GM23248 (cell line): ENCODE data around the gene GBGT1. TPM values are rescaled to one million over a fixed set of nuclear protein-coding genes. Genes with fewer than 3 reads are reported as not detected.

Experiments used
- DNase-seq: peaks from one replicate; pipeline ENCODE4 v3.0.0-alpha.2; 2015
- H2AFZ ChIP-seq: fragments of 200-600 bp; sonication (generic); 2 replicates; pipeline ENCODE4 v1.6.1; 2016; ENCODE audit warnings: antibody characterized with exemption
- H3F3A ChIP-seq: fragments of 200-600 bp; sonication (generic); 2 replicates; pipeline ENCODE4 v1.6.1; 2016; ENCODE audit warnings: mild to moderate bottlenecking, antibody characterized with exemption, mixed run types; ENCODE audit not compliant: insufficient read depth
- H3K27ac ChIP-seq: fragments of 200-600 bp; sonication (generic); 2 replicates; pipeline ENCODE4 v1.5.1; 2016; ENCODE audit warnings: mild to moderate bottlenecking
- H3K27me3 ChIP-seq: fragments of 200-600 bp; sonication (generic); replicated peaks from 2 replicates; pipeline ENCODE4 v1.6.1; 2016; ENCODE audit warnings: mild to moderate bottlenecking; ENCODE audit not compliant: insufficient read depth
- H3K36me3 ChIP-seq: fragments of 200-600 bp; sonication (generic); 2 replicates; pipeline ENCODE4 v1.6.1; 2016; ENCODE audit warnings: low read depth, mild to moderate bottlenecking
- H3K4me1 ChIP-seq: fragments of 200-600 bp; sonication (generic); 2 replicates; pipeline ENCODE4 v1.6.1; 2016; ENCODE audit warnings: mild to moderate bottlenecking; ENCODE audit not compliant: insufficient read depth
- H3K4me2 ChIP-seq: fragments of 200-600 bp; sonication (generic); one replicate; pipeline ENCODE4 v1.6.1; 2016; ENCODE audit warnings: mild to moderate bottlenecking; ENCODE audit not compliant: unreplicated experiment
- H3K4me3 ChIP-seq: fragments of 200-600 bp; sonication (generic); 2 replicates; pipeline ENCODE4 v1.5.1; 2016; ENCODE audit warnings: mild to moderate bottlenecking
- H3K79me2 ChIP-seq: fragments of 200-600 bp; sonication (generic); 2 replicates; pipeline ENCODE4 v1.6.1; 2016; ENCODE audit warnings: mild to moderate bottlenecking; ENCODE audit not compliant: insufficient read depth
- H3K9ac ChIP-seq: fragments of 200-600 bp; sonication (generic); 2 replicates; pipeline ENCODE4 v1.6.1; 2016; ENCODE audit warnings: mild to moderate bottlenecking
- H3K9me2 ChIP-seq: fragments of 200-600 bp; sonication (generic); 2 replicates; pipeline ENCODE4 v1.6.1; 2016; ENCODE audit warnings: mixed run types, mild to moderate bottlenecking, moderate library complexity; ENCODE audit not compliant: insufficient read depth
- H3K9me3 ChIP-seq: fragments of 200-600 bp; sonication (generic); one replicate; pipeline ENCODE4 v1.6.1; 2017; ENCODE audit warnings: low read depth
- H4K20me1 ChIP-seq: fragments of 200-600 bp; sonication (generic); 2 replicates; pipeline ENCODE4 v1.6.0; 2016; ENCODE audit not compliant: insufficient read depth
- EZH2 ChIP-seq: fragments of 200-600 bp; sonication (generic); IDR thresholded peaks from 2 replicates; pipeline ENCODE4 v1.6.1; 2018; ENCODE audit warnings: antibody characterized with exemption, mild to moderate bottlenecking; ENCODE audit not compliant: insufficient read depth, poor library complexity, severe bottlenecking
- EZH2phosphoT487 ChIP-seq: fragments of 200-600 bp; sonication (generic); IDR thresholded peaks from 2 replicates; pipeline ENCODE4 v1.6.1; 2018; ENCODE audit warnings: antibody characterized with exemption, moderate library complexity, mild to moderate bottlenecking, low read depth; ENCODE audit not compliant: insufficient read depth
- WGBS, 2 experiments: methylation state at CpG; one replicate each; pipeline ENCODE4 v1.1.6; 2015 to 2017; ENCODE audit warnings: low lambda C conversion rate in 2 of 2, low coverage in 1 of 2; ENCODE audit errors: missing lambda C conversion rate in 2 of 2; 5-methylcytosine and 5-hydroxymethylcytosine counted together
- in situ Hi-C: fragments of 300-500 bp; cut with MboI; formaldehyde crosslinking; loops from 2 replicates; pipeline ENCODE4 v1.15.0; 2020
- polyA plus RNA-seq: library from polyadenylated mRNA; unstranded; fragments of >200 nt; fragmentation: Nextera tagmentation; extraction: Ambion mirVana; gene quantifications from 2 replicates; pipeline ENCODE4 v1.2.1, GENCODE V29; 2016
- total RNA-seq: library from RNA; depleted of rRNA; stranded (reverse); fragments of >200 nt; shearing (Covaris generic); gene quantifications from 2 replicates; pipeline ENCODE4 v1.2.3, GENCODE V29; 2014

Gene GBGT1
- total and polyA plus RNA-seq, 2 experiments from 2014 or later, result 0.95 to 3.1 TPM

GRCh38 chr9:133107961-133108793, 55.5 kb downstream of the GBGT1 start:
- Histone ChIP-seq H3K4me1 (peaks cover 2% of the 10 kb centered on the region; the same call in 1 of the 2 replicates), H3K79me2 (peaks cover 18% of the 10 kb centered on the region; the same call in 1 of the 2 replicates), H3K9me2 (no peaks in the 10 kb centered on the region), H3K4me2 (no peak overlapping the region), H2AFZ (no peak overlapping the region), H3F3A (no peaks in the 10 kb centered on the region), H3K27me3 (no peaks in the 10 kb centered on the region), H3K4me3 (no peak overlapping the region), H3K9ac (no peak overlapping the region), H3K27ac (no peak overlapping the region), H3K9me3 (no peaks in the 10 kb centered on the region), H3K36me3 (peaks cover 6% of the 10 kb centered on the region; the same call in 1 of the 2 replicates), H4K20me1 (no peaks in the 10 kb centered on the region)
- WGBS, 2 experiments, result 91 to 93% methylated on average over 18 of the region's 18 CpGs
- TF ChIP-seq EZH2 (no peak), EZH2phosphoT487 (no peak)
- no peak for DNase-seq
- in situ Hi-C loops, result loop anchor here (5.0 kb wide), 1 partner anchor 39 kb away; no protein-coding TSS in a partner anchor

- Histone ChIP-seq H2AFZ (no peak overlapping the region), H3K36me3 (peaks cover 6% of the 10 kb centered on the region; the same call in 1 of the 2 replicates), H4K20me1 (no peaks in the 10 kb centered on the region), H3K27me3 (no peaks in the 10 kb centered on the region), H3K9ac (no peak overlapping the region), H3F3A (no peaks in the 10 kb centered on the region), H3K9me3 (no peaks in the 10 kb centered on the region), H3K27ac (no peak overlapping the region), H3K4me3 (no peak overlapping the region), H3K4me2 (no peak overlapping the region), H3K4me1 (no peaks in the 10 kb centered on the region), H3K9me2 (no peaks in the 10 kb centered on the region), H3K79me2 (peaks cover 11% of the 10 kb centered on the region; the same call in 1 of the 2 replicates)
- no peak for DNase-seq
- no peak for TF ChIP-seq EZH2phosphoT487
- no peak for TF ChIP-seq EZH2
- in situ Hi-C loops, result loop anchor here (5.0 kb wide), 1 partner anchor 40 kb away; no protein-coding TSS in a partner anchor
- WGBS, 2 experiments, result 86 to 95% methylated on average over 5 to 13 of the region's 13 CpGs
Observed at GRCh38 chr9:133107245-133107722, 56.4 kb downstream of the GBGT1 start.

GRCh38 chr9:133106511-133107244, 57.0 kb downstream of the GBGT1 start:
- Histone ChIP-seq H3K36me3 (peaks cover 8% of the 10 kb centered on the region; the same call in 1 of the 2 replicates), H3K27me3 (no peaks in the 10 kb centered on the region), H3K9ac (no peak overlapping the region), H4K20me1 (no peaks in the 10 kb centered on the region), H3K79me2 (0 out of 2 replicates have a peak, but pooled peaks cover 6% of the 10 kb centered on the region), H3K4me1 (no peaks in the 10 kb centered on the region), H3K9me3 (no peaks in the 10 kb centered on the region), H3F3A (no peaks in the 10 kb centered on the region), H3K4me2 (no peak overlapping the region), H3K4me3 (no peak overlapping the region), H2AFZ (no peak overlapping the region), H3K9me2 (no peaks in the 10 kb centered on the region), H3K27ac (no peak overlapping the region)
- no peak for DNase-seq
- no peak for TF ChIP-seq EZH2phosphoT487
- TF ChIP-seq EZH2, result no peak
- in situ Hi-C loops, result loop anchor here (5.0 kb wide), 1 partner anchor 41 kb away; no protein-coding TSS in a partner anchor
- WGBS, 2 experiments, result 90 to 93% methylated on average over 15 to 17 of the region's 17 CpGs

- no peaks in the 10 kb centered on the region for H3F3A ChIP-seq
- no peaks in the 10 kb centered on the region for H4K20me1 ChIP-seq
- H2AFZ ChIP-seq, result no peak overlapping the region
- no peaks in the 10 kb centered on the region for H3K9me2 ChIP-seq
- no peaks in the 10 kb centered on the region for H3K9me3 ChIP-seq
- no peak overlapping the region for H3K4me3 ChIP-seq
- in situ Hi-C loops, result loop anchor here (5.0 kb wide), 1 partner anchor 42 kb away; no protein-coding TSS in a partner anchor
- no peaks in the 10 kb centered on the region for H3K27me3 ChIP-seq
- no peak overlapping the region for H3K27ac ChIP-seq
- no peak overlapping the region for H3K4me2 ChIP-seq
- peaks cover 16% of the 10 kb centered on the region; the same call in 1 of the 2 replicates for H3K36me3 ChIP-seq
- H3K4me1 ChIP-seq, result no peaks in the 10 kb centered on the region
- DNase-seq, result no peak
- H3K9ac ChIP-seq, result no peak overlapping the region
- H3K79me2 ChIP-seq, result no peaks in the 10 kb centered on the region
- TF ChIP-seq EZH2phosphoT487, result no peak
- no peak for TF ChIP-seq EZH2
- 93 to 100% methylated on average over 3 to 7 of the region's 7 CpGs for WGBS, 2 experiments
Observed at GRCh38 chr9:133105461-133105770, 58.3 kb downstream of the GBGT1 start.
